ENCODE data around the gene LNPEP.

GRCh38 chr5:96934708-96935558 lies 947 bp upstream of the LNPEP start:
- TF ChIP-seq POLR2AphosphoS5 (IDR thresholded peaks at IDR 0.05; ENCODE audit: borderline replicate concordance, low read depth, low read length) (peak; percentile 65), EZH2 (IDR thresholded peaks at IDR 0.05) (no peak)

Data from SK-N-MC (cell line).